HG03469 (cell line): Measurements from ENCODE around the gene ROCK2.
"Not testable (repeated sequence)": the region's sequence is repeated elsewhere in the genome, so short reads cannot be mapped to it uniquely, and the experiment has no call there.

Experiments
- ATAC-seq: cut with Tn5 transposase; IDR thresholded peaks from one replicate; pipeline ENCODE4 v1.9.1; 2021; ENCODE audit warnings: mild to moderate bottlenecking, moderate library complexity, moderate number of reproducible peaks; ENCODE audit not compliant: unreplicated experiment

Gene ROCK2

DNA sequence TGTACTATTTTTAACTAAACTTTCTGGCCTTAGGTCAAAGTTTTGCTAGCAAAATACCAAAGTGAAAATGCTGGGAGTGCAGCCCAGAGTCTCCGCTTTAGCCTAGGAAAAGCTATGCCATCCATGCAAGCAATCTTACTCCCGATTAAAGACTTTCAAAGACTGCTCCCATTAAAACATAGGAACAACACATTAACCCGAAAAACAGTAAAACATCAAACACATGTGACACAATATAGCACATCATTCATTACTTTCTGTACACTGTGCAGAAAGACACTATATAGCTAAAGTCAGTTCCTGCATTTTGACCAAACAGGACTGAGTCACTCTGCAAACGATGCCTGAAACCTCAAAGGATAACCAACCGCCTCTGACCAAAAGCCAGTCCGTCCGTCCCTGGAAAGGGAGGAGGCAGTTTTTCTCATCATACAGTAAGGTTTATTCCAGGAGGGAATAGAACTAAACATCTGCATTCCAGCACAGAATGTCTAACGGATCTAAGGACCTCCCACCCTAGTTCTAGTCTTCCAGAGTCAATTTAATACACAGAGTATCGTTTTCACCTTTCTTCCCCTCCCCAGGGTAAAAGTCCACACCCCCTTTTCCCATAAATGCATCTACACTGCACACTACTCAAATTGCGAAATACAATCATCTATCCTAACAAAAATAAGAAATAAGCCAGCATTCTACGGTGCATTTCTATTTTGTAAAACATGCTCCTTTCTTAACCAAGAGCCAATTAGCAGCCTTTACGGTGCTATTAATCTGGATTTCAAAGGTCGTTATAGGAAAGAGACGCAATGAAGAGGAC is 1.7 kb downstream of the ROCK2 start:
- ATAC-seq, result no peak

DNA sequence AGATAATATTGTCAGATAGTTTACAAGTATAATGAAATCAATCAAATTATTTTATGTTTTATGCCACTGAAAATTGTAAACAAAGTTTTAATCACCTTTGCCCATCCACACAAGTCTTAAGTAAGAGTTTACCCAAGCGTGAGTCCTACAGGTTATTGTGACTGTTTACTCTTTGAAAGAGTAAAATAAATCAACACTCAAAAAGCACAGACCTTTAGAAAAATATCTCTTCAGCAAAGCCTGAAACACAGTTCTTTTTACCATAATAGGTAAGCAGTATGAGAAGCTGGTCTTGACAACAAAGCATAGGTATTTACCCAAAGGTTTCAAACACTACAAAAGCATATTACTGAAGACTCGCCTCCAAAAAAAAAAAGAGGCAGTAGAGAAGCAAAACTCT is 3.7 kb downstream of the ROCK2 start:
- no peak for ATAC-seq

DNA sequence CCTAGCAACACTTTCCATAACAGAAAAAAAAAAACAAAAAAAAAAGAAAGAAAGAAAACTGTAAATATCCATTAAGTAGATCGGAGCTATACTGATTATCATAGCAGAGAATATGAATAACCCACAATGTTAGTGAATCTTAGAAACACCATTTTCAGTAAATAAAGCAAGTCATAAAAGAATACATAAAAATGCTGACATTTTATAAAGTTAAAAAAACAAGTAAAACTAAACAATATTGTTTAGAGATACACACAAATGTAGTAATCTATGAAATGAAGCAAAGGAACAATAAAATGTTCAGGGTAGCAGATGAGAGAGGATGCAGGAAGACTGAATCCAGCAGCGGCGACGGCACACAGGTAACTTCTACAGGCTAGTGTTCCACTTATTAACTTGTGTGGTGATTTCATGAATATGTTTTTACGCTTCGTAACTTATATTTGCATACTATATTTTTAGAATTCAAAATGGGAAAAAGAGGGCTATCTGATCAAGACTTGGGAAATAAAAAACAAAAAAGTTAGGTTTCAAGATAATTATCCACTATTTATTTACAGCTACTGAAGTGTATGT is 4.8 kb downstream of the ROCK2 start:
- ATAC-seq, result no peak

DNA sequence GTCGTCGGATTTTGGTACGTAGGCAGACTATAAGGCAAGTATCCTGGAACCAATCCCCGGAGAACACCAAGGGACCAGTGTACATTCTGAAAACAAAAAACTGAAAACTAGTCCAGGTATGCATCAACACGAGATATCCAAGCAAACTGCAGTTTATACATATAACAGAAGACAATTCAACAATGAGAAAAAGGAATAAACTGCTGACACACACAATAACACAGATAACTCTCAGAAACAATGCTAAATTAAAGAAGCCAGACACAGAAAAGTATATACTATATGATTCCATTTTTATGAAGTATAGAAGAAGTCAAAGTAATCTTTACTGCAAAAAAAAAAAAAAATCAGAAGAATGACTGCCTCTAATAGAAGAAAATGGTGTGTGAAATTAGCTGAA is 5.9 kb downstream of the ROCK2 start:
- no peak for ATAC-seq

DNA sequence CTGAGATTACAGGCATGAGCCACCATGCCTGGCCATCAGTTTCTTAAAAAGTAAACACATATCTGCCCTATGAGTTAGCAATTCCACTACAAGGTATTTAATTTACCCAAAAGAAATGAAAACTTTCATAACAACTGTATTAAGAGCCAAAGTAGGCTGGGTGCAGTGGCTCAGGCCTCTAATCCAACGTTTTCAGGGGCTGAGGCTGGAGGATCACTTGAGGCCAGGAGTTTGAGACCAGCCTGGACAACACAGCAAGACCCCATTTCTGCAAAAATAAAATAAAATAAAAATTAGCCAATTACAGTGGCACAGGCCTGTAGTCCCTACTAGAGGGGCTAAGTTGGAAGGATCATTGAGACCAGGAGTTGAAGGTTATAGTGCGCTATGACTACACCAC is 6.5 kb downstream of the ROCK2 start:
- no peak for ATAC-seq

DNA sequence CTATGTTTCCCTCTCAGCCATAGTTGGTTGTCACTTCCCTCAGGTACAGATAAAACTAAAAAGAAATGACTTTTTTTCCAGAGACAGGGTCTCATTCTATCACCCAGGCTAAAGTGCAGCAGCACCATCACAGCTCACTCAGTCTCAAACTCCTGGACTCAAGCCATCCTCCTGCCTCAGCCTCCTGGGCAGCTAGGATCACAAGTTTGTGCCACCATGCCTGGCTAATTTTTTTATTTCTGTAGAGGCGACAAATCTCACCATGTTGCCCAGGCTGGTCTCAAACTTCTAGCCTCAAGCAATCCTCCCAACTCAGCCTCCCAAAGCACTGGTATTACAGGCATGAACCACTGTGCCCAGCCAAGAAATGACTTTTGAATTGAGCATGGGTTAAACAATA is 8.2 kb downstream of the ROCK2 start:
- no peak for ATAC-seq

DNA sequence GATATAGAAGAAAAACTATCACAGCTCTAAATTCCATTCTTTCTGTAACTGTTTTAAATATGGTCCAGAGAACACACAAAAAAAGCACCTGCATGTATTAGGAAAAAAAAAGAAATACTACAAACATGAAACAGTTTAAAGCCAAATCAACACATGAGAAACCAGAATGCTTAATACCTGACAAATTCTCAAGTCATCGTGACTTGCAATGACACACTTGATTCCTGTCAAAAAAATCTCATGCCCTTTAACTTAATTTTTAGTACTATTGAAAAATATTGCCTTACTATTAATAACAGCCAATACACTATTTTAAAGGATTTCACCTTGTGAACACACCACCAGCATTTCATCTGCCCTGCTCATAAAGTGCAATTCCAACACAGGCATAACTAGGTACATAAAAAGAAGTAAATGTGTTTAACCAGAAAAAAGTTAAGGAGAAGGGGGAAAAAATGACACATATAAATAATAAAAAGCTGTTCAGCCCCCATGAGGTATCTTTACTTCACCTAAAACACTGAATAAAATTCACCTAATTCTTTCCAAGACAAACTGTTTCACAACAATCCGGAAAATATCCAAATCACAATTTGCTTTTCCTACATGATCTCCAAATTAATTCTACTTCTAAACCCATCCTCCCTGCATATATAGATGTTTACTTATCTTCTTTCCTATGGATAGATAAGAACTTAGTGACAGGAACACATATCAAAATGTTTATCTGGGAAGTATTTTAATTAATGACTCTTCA is 10.8 kb downstream of the ROCK2 start:
- no peak for ATAC-seq

DNA sequence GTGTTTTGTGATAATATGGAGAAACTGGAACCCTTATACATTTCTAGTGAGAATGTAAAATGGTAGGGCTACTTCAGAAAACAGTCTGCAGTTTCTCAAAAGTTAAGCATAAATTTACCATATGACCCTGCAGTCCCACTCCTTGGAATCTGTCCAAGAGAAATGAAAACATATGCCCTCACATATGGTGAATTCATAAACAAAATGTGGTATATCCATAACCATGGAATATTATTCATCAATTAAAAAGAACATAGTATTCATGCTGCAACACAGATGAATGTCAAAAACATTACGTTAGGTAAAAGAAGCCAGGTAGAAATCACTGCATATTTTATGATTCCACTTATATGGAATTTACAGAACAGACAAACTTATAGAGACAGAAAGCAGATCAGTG is 11.8 kb downstream of the ROCK2 start:
- ATAC-seq, result no peak

DNA sequence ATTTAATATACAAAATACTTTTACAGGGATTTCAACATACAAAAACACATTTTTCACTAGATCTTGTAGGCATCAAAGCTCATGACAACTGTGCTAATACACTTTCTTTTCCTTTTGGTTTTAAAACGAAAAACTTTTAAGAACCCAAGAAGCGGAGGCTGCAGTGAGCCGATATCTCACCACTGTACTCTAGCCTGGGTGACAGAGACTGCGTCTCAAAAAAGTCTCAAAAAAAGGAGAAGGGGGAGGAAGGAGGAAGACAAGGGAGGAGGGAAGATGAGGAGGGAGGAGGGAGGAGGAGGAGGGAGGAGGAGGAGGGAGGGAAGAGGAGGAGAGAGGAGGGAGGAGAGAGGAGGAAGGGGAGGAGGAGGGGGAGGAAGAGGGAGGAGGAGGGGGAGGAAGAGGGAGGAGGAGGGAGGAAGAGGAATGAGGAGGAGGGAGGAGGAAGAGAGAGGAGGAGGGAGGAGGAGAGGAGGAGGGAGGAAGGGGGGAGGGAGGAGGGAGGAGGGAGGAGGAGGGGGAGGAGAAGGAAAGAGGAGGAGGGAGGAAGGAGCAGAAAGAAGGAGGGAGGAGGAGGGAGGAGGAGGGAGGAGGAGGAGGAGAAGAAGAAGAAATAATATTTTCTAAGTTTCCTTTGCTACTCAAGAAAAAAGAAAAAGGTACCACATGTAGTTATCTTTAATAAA is 13.8 kb downstream of the ROCK2 start:
- no peak for ATAC-seq

DNA sequence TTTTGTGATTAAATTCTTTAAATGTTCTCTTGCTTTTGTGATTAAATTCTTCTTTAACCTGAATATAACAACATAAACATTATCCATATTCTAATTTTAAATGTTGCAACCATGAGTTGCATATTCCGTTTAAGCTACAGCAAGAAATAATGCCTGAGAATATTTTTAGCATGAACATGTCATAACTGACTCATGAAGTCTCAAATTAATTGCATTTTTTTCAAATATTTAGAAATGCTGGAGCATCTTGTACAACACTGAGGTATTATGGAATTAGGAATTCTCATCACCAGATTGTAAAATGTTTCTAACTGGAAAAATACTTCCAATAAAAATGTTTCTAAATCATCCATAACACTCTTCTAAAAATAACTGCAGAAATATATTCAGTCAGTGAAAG is 14.7 kb downstream of the ROCK2 start:
- ATAC-seq, result no peak

DNA sequence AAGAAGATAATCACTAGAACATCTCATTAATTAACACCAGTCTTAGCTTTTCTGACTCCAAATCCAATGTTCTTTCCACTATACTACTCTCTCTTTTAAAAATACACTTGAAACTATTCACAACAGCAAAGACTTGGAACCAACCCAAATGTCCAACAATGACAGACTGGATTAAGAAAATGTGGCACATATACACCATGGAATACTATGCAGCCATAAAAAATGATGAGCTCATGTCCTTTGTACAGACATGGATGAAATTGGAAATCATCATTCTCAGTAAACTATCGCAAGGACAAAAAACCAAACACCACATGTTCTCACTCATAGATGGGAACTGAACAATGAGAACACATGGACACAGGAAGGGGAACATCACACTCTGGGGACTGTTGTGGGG is 15.9 kb downstream of the ROCK2 start:
- not testable (repeated sequence) for ATAC-seq

DNA sequence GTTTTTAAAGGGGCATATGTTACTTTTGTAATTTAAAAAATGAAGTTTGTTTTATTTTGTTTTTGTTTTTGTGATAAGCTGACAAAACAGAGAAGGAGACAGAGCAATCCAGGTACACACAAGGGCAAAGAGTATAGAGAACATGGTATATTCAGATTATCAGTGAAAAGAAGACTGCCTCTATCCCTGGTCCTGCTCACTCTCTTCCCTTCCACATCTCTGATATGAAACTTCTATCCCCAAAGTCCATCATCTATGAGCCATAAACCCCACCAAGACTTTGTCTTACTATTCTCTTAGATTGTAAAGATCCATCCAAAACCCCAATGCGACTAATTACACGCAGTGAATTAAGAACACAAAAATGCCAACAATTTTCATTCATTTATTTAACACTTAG is 16.6 kb downstream of the ROCK2 start:
- no peak for ATAC-seq

DNA sequence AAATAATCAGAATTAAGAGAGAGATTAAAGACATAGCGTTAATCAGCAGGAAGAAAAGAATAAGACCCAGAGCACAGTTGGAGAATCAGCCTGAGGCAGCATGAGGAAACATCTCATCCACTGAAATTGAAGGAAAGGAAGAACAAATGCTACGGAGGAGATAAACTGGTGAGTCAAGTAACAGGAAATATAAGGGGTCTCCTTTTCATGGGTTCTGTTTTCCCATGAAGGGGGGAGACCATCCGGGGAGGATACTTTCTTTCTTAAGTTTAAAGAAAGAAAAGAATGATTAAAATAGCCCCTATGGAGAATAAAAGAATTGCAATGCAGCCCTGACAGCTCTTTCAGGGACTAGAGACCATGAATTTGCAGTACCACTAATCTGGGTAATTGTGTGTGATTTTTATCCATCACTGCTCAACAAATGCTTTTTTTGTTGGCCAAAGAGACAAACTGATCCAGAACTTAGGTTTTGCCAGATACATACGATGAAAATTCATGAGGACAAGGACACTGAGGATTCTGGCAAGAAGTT is 17.7 kb downstream of the ROCK2 start:
- ATAC-seq, result no peak

DNA sequence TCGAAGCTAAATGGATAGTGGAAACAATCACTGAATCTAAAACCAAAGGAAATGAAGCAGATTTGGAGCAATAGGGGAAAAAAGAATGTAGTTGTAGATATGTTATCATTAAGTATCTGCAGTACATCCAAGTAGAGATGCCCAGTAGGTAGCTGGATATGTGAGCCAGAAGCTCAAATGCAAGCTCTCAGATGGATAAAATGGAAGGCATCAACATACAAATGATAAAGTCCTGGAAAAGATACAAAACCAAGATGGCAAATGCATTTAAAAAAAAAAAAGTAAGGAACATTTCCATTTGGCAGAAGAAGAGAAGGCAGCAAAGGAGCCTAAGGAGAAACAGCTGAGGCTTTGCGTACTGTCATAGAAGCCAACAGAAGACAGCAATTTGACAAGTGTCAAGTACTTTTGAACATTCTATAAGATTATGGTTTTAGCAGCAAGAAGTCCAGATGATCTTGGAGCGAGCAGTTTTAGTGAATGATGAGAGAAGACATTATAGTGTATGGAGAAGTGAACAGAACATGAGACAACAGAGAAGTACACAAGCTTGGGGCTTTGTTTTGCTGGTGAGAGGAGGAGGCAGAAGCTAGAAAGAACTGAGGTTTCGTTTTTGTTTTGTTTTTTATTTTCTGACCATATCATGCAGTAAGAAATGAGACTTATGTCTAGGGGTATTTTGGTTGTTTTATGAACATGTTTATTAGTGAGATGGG is 18.3 kb downstream of the ROCK2 start:
- no peak for ATAC-seq

DNA sequence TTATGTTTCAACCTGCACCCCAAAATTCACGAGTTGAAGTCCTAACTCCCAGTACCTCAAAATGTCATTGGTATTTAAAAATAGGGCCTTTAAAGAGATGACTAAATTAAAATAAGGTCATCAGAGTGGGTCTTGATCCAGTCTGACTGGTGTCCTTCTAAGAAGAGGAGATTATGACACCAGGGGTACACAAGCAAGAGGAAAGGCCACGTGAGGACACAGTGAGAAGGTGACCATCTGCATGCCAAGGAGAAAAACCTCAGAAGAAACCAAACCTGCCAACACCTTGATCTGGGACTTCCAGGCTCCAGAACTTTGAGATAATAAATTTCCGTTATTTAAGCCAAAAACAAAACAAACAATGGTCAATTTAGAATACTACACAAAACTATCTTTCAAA is 22.6 kb downstream of the ROCK2 start:
- no peak for ATAC-seq

DNA sequence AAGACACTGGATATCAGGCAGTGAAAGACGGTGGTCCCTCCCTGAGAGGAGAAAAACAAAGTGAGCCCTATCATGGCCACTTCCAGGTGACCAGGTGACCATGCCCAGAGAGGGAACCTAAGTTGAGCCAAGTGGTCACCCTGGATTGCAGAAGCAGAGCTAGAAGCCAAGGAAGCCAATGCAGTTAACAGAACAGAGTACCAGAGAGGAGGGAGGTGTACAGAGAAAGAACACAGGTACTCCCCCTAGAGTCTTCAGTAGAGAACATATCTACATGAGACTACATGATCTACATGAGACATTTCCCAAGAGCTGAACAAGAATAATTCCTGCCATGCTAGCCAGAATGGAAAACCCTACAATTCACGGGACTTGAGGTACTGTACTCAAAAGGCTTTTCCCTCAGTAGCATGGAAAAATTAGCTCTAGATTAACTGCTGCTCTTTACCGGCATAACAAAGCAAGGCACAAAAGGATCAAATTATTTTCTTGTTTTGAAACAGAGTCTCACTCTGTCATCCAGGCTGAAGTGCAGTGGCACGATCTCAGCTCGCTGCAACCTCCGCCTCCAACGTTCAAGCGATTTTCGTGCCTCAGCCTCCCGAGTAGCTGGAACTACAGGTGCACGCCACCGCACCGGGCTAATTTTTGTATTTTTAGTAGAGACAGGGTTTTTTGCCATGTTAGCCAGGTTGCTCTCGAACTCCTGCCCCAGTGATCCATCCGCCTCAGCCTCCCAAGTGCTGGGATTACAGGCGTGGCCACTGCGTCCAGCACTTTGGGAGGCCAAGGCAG is 23.5 kb downstream of the ROCK2 start:
- ATAC-seq, result no peak

DNA sequence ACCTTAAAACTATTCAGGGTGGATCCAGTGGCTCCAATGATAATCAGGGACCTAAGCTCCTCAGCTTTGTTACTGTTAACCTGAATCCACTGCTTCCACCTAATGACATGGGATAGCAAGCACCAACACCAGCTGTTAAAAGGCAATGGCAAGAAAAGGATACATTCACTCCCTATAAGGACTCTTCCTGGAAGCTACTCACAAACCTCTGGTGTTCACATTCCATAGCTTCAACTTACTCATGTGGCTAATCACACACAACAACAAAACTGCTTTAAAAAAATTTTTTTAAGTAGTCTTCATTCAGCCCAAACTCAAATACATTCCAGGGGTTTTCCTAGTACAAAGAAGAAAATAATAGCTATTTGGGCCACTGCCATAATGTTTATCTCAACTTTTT is 24.5 kb downstream of the ROCK2 start:
- no peak for ATAC-seq

DNA sequence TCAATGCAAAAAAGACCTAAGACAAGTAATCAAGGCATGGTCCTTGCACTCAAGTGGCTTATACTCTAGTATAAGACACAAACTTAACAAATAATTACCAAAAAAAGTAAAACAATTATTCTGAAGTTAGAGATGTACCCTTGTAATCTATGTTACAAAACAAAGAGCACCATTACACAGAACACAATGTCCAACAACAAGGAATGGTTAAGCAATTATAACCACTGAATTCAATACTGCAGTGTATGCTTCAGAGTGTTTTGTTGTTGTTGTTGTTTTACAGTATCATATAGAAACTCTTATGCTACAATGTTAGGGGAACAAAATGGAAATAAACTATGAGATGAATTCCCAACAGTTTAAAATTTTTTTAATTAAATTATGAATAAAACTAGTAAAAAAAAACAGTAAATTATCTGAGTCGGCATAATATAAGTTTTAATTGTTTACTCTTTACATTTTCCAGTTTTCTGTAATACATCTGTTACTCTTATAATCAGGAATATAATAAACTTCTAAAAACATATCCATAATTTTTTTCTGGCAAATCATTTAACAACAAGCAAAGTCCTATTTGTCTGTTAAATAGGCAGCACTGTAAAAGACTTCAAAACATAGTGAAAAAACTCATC is 29.2 kb downstream of the ROCK2 start:
- no peak for ATAC-seq

DNA sequence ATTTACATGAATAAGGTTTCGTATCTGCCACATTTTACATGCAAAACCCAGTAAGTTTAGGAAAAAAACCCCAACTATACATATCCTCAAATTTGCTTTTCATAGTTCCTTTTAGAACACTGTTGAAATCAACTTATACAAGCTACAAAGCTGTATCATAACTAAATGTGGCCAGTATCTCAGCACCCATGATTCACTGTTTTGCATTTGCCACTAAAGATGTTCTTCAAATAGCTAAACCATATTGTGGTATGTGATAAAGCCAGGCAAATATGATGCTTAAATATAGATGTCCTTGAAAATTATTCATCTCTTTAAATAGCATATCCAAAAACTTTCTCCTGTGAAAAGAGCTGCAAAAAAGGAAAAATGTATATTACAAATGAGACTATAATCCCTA is 29.9 kb downstream of the ROCK2 start:
- no peak for ATAC-seq
